PC-3 (cell line): ENCODE measurements around the gene OTOA.

ENCODE experiments used
- CTCF ChIP-seq: fragments of 300-600 bp; sonication (generic); conservative IDR thresholded peaks from 2 replicates; pipeline ENCODE4 v1.5.1; 2017; ENCODE audit warnings: antibody characterized with exemption, low read depth, mild to moderate bottlenecking, low read length
- EZH2 ChIP-seq: fragments of 300-600 bp; sonication (generic); IDR thresholded peaks from one replicate; pipeline ENCODE4 v1.6.1; 2017; ENCODE audit warnings: antibody characterized with exemption, mild to moderate bottlenecking, low read length; ENCODE audit not compliant: unreplicated experiment
- EZH2phosphoT487 ChIP-seq: fragments of 300-600 bp; sonication (generic); IDR thresholded peaks from 2 replicates; pipeline ENCODE4 v1.6.1; 2018; ENCODE audit warnings: mild to moderate bottlenecking, antibody characterized with exemption, low read length, borderline replicate concordance

DNA sequence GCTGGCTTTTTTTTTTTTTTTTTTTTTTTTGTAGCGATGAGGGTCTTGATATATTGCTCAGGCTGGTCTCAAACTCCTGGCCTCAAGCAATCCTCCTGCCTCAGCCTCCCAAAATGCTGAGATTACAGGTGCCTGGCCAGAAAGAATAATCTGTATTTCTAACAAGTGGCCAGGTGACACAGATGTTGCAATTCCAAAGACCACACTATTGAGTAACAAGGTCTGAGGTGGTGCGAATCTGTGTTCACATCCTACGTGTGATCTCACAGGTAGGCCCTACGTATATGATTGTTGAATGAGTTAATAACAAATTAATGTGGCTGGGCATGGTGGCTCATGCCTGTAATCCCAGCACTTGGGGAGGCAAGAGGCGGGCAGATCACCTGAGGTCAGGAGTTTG, 33.3 kb downstream of the OTOA start:
- TF ChIP-seq EZH2 (no peak), CTCF (no peak), EZH2phosphoT487 (no peak)
